CD14-positive monocyte (primary cell): ENCODE results near the gene HNRNPA2B1. TPM values are rescaled to one million over a fixed set of nuclear protein-coding genes. Genes with fewer than 3 reads are reported as not detected.
"Not testable (repeated sequence)": the region's sequence is repeated elsewhere in the genome, so short reads cannot be mapped to it uniquely, and the experiment has no call there.

ENCODE experiments used
- DNase-seq, 3 donors: peaks; one replicate each; pipeline ENCODE4 v3.0.0-alpha.2; 2011 to 2022
- H2AFZ ChIP-seq: 2 replicates; pipeline ENCODE4 v1.6.0; 2012; ENCODE audit warnings: mild to moderate bottlenecking, low read depth, low read length, inconsistent platforms; ENCODE audit not compliant: insufficient read depth, poor library complexity, severe bottlenecking
- H3K27ac ChIP-seq, 2 donors: 1 replicate in 1 of 2; 2 replicates in 1 of 2; pipeline ENCODE4 v1.5.1; 2012 to 2013; ENCODE audit warnings: low read length in 2 of 2, control low read depth in 1 of 2, inconsistent platforms in 1 of 2, low read depth in 1 of 2, mild to moderate bottlenecking in 1 of 2
- H3K27me3 ChIP-seq, 2 donors: one replicate each; pipeline versions ENCODE4 v1.6.0 to v1.6.1; 2011 to 2013; ENCODE audit warnings: low read length in 2 of 2; ENCODE audit not compliant: control insufficient read depth in 2 of 2, insufficient read depth in 2 of 2
- H3K36me3 ChIP-seq, 2 donors: replicated peaks in 1 of 2; 1 replicate in 1 of 2; 2 replicates in 1 of 2; pipeline versions ENCODE4 v1.5.1 to v1.6.1; 2012 to 2013; ENCODE audit warnings: low read length in 2 of 2, control low read depth in 1 of 2, inconsistent platforms in 1 of 2, mild to moderate bottlenecking in 1 of 2; ENCODE audit not compliant: insufficient read depth in 2 of 2, control insufficient read depth in 1 of 2
- H3K4me1 ChIP-seq, 2 donors: 1 replicate in 1 of 2; 2 replicates in 1 of 2; pipeline versions ENCODE4 v1.5.1 to v1.6.1; 2012 to 2013; ENCODE audit warnings: low read length in 2 of 2, control low read depth in 1 of 2, inconsistent platforms in 1 of 2, mild to moderate bottlenecking in 1 of 2, moderate library complexity in 1 of 2; ENCODE audit not compliant: insufficient read depth in 2 of 2, control insufficient read depth in 1 of 2
- H3K4me2 ChIP-seq: replicated peaks from 2 replicates; pipeline ENCODE3; 2012; ENCODE audit warnings: low read length, moderate library complexity, mild to moderate bottlenecking; ENCODE audit not compliant: poor library complexity, severe bottlenecking; ENCODE audit errors: extremely low read depth
- H3K4me3 ChIP-seq, 3 experiments: fragments of 200-600 bp in 1 of 3; sonication (generic) in 1 of 3; replicated peaks in 1 of 3; 1 replicate in 2 of 3; 2 replicates in 1 of 3; pipeline ENCODE4 v1.5.1; 2011 to 2013; ENCODE audit warnings: low read length in 3 of 3, mild to moderate bottlenecking in 3 of 3, control low read depth in 2 of 3, low read depth in 2 of 3, inconsistent platforms in 1 of 3, moderate library complexity in 1 of 3
- H3K79me2 ChIP-seq: 2 replicates; pipeline ENCODE4 v1.6.0; 2012; ENCODE audit warnings: mild to moderate bottlenecking, control low read depth, inconsistent platforms, low read length, moderate library complexity; ENCODE audit not compliant: insufficient read depth
- H3K9ac ChIP-seq: 2 replicates; pipeline ENCODE4 v1.6.0; 2017; ENCODE audit warnings: low read length, mild to moderate bottlenecking; ENCODE audit not compliant: insufficient read depth, poor library complexity, severe bottlenecking
- H3K9me3 ChIP-seq, 2 donors: replicated peaks in 1 of 2; 1 replicate in 1 of 2; 2 replicates in 1 of 2; pipeline versions ENCODE4 v1.5.1 to v1.6.1; 2012 to 2013; ENCODE audit warnings: low read length in 2 of 2, control low read depth in 1 of 2; ENCODE audit not compliant: control insufficient read depth in 1 of 2, insufficient read depth in 1 of 2
- H4K20me1 ChIP-seq: 2 replicates; pipeline ENCODE4 v1.6.0; 2012; ENCODE audit warnings: mild to moderate bottlenecking, low read length, control low read depth, moderate library complexity; ENCODE audit not compliant: insufficient read depth
- H3K27ac Mint-ChIP-seq, 7 donors: one replicate each; pipeline ENCODE4 v1.8.0; 2020; ENCODE audit warnings: mild to moderate bottlenecking in 7 of 7, mixed read lengths in 7 of 7, moderate library complexity in 6 of 7, inconsistent platforms in 2 of 7
- H3K27me3 Mint-ChIP-seq, 3 donors: one replicate each; pipeline ENCODE4 v1.8.0; 2021 to 2022; ENCODE audit warnings: low read depth in 3 of 3, mild to moderate bottlenecking in 3 of 3, mixed read lengths in 3 of 3, moderate library complexity in 3 of 3, inconsistent platforms in 1 of 3
- H3K36me3 Mint-ChIP-seq, 2 donors: one replicate each; pipeline ENCODE4 v1.8.0; 2020; ENCODE audit warnings: mixed read lengths in 2 of 2, inconsistent platforms in 1 of 2, mild to moderate bottlenecking in 1 of 2
- H3K4me1 Mint-ChIP-seq: one replicate; pipeline ENCODE4 v1.8.0; 2020; ENCODE audit warnings: mild to moderate bottlenecking, mixed read lengths
- H3K4me3 Mint-ChIP-seq, 2 donors: one replicate each; pipeline ENCODE4 v1.8.0; 2020; ENCODE audit warnings: mild to moderate bottlenecking in 2 of 2, mixed read lengths in 2 of 2, moderate library complexity in 1 of 2
- H3K9me3 Mint-ChIP-seq, 7 donors: one replicate each; pipeline ENCODE4 v1.8.0; 2020 to 2022; ENCODE audit warnings: mixed read lengths in 7 of 7, mild to moderate bottlenecking in 6 of 7, moderate library complexity in 6 of 7, inconsistent platforms in 2 of 7
- CTCF ChIP-seq: fragments of 200-600 bp; IDR thresholded peaks from one replicate; pipeline ENCODE4 v1.8.0; 2022; ENCODE audit warnings: antibody characterized with exemption, mild to moderate bottlenecking
- WGBS: methylation state at CpG from one replicate; pipeline ENCODE4 v1.1.5; 2013; ENCODE audit warnings: missing lambda C conversion rate; ENCODE audit not compliant: insufficient coverage; 5-methylcytosine and 5-hydroxymethylcytosine counted together
- intact Hi-C, 2 donors: fragments of 100-400 bp; cut with micrococcal nuclease; formaldehyde crosslinking; loops; one replicate each; pipeline versions ENCODE4 v1.15.0 to v1.15.1; 2023
- polyA plus RNA-seq, 3 donors: library from polyadenylated mRNA; depleted of rRNA in 1 of 3; unstranded in 2 of 3; stranded (reverse) in 1 of 3; fragments of 300-500 nt in 2 of 3; fragments of >200 nt in 1 of 3; fragmentation: Illumina TruSeq in 2 of 3; gene quantifications; 1 replicate in 2 of 3; 2 replicates in 1 of 3; pipeline ENCODE4 v1.2.3, GENCODE V29; 2012 to 2021

HNRNPA2B1 gene
- polyA plus RNA-seq, 3 donors: 249 to 391 (median 269) TPM

DNA sequence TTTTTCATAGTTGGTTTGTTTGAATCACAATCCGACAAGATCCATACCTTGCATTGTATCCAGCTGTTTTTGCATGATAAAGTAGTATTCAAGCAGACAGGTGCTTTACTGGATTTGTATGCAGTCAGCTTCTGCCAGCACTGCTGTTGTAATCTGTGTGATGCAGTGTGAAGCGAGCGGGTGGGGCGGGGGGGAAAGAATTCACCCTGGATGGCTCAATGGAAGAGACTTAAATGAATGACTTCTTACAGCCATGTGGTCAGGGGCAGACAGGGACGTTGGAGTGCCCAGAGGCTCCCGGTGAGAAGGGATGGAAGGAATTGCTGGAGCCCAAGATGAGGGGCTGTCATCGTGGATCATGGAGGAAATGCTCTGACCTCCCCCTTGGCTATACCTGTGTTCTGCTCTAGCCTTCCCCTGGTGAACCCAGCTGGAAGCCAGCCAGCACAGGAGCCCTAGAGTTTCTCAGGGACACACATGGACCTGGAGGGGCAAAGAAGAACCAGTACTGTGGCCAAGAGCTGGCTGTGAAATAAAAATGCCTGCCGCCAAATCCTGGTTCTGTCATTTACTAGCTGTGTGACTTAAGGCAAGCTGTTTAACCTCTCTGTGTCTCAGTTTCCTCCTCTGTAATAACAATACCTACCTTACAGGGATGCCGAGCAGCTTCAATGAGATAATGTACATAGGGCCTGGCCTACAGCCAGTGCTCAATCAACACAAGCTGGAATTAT lies 34.4 kb downstream of the HNRNPA2B1 start:
- no peaks in the 10 kb centered on the region for H3K9me3 ChIP-seq
- H3K9ac ChIP-seq: no peak overlapping the region
- H3K4me2 ChIP-seq: no peak overlapping the region
- H3K79me2 ChIP-seq: no peaks in the 10 kb centered on the region
- no peak overlapping the region for H2AFZ ChIP-seq
- peaks cover 0 to 6% of the 10 kb centered on the region in 2 donors for H3K4me1 ChIP-seq
- Mint-ChIP-seq H3K9me3 (peaks cover 0 to 2% (median 0%) of the 10 kb centered on the region in 7 donors), H3K27me3 (peaks cover 0 to 7% (median 0%) of the 10 kb centered on the region in 3 donors), H3K36me3 (peaks cover 0 to 3% of the 10 kb centered on the region in 2 donors), H3K27ac (no peak overlapping the region), H3K4me1 (peaks cover 10% of the 10 kb centered on the region), H3K4me3 (no peak overlapping the region)
- no peak for TF ChIP-seq CTCF
- H3K4me3 ChIP-seq: no peak overlapping the region
- whole genome bisulfite sequencing: 91% methylated on average over 7 of the region's 9 CpGs
- intact Hi-C loops: no loop called here
- no peak overlapping the region for H3K27ac ChIP-seq
- H3K27me3 ChIP-seq: no peaks in the 10 kb centered on the region
- peaks cover 3% of the 10 kb centered on the region for H4K20me1 ChIP-seq
- H3K36me3 ChIP-seq: peaks cover 0 to 3% of the 10 kb centered on the region in 2 donors
- no peak for DNase-seq

- not testable (repeated sequence) for H3K4me1 Mint-ChIP-seq
These were observed 36.7 kb downstream of the HNRNPA2B1 start for GRCh38 chr7:26163804-26164203.

More at GRCh38 chr7:26163804-26164203, 36.7 kb downstream of the HNRNPA2B1 start:
- H3K4me3 ChIP-seq, H3K4me1 ChIP-seq, H3K79me2 ChIP-seq, H3K36me3 Mint-ChIP-seq, intact Hi-C loops, H3K4me3 Mint-ChIP-seq, H3K9ac ChIP-seq, H3K36me3 ChIP-seq, H3K9me3 ChIP-seq, DNase-seq, H3K27me3 ChIP-seq, H3K9me3 Mint-ChIP-seq, H3K27ac ChIP-seq, H3K27ac Mint-ChIP-seq, H2AFZ ChIP-seq, H4K20me1 ChIP-seq, H3K4me2 ChIP-seq: not testable (repeated sequence)
- no CpG with 5 or more reads among the region's 1 CpG for WGBS
- peaks cover 0 to 12% (median 4%) of the 10 kb centered on the region in 3 donors for H3K27me3 Mint-ChIP-seq
